Measurements from ENCODE around the gene C2orf92. TPM values are rescaled to one million over a fixed set of nuclear protein-coding genes. Genes with fewer than 3 reads are reported as not detected.

C2orf92 gene
- polyA plus RNA-seq, 1 donor from 2014 or later, result 10.7 TPM

- no peaks in the 10 kb centered on the region for H3K9me3 ChIP-seq (ENCODE audit: low read length)
- no peaks in the 10 kb centered on the region for H3K36me3 ChIP-seq (ENCODE audit: insufficient read depth, low read length)
- no peaks in the 10 kb centered on the region for H3K9me2 ChIP-seq (ENCODE audit: insufficient read depth, low read length)
- H2AFZ ChIP-seq (ENCODE audit: low read depth, low read length), result peak overlapping the region; percentile 22
- H3K27ac ChIP-seq (ENCODE audit: low read length), result no peak overlapping the region
- H3K9ac ChIP-seq (ENCODE audit: low read length), result no peak overlapping the region
- no peak overlapping the region for H3K4me2 ChIP-seq (ENCODE audit: low read length)
- no peak overlapping the region for H3K4me3 ChIP-seq (ENCODE audit: low read length)
- no peaks in the 10 kb centered on the region for H3K79me2 ChIP-seq (replicated peaks; ENCODE audit: insufficient read depth, low read length)
- no peak for TF ChIP-seq TAF1 (IDR thresholded peaks at IDR 0.05; ENCODE audit: low read depth)
- TF ChIP-seq SMC3 (conservative IDR thresholded peaks at IDR 0.05; ENCODE audit: poor library complexity), result peak; percentile 73
- TF ChIP-seq EP300 (conservative IDR thresholded peaks at IDR 0.05; ENCODE audit: poor library complexity, severe bottlenecking), result no peak
- peak; percentile 76 for TF ChIP-seq CTCF (IDR thresholded peaks at IDR 0.05; ENCODE audit: poor library complexity, severe bottlenecking)
- TF ChIP-seq POLR2AphosphoS5 (IDR thresholded peaks at IDR 0.05), result no peak
- no peak for TF ChIP-seq REST (IDR thresholded peaks at IDR 0.05; ENCODE audit: borderline replicate concordance)
- peak; percentile 63 for TF ChIP-seq RAD21 (conservative IDR thresholded peaks at IDR 0.05)
- H3K27me3 ChIP-seq (ENCODE audit: insufficient read depth, low read depth, low read length), result no peaks in the 10 kb centered on the region
- H4K20me1 ChIP-seq (ENCODE audit: insufficient read depth), result no peaks in the 10 kb centered on the region
- H3F3A ChIP-seq (ENCODE audit: insufficient read depth, low read length, poor library complexity, severe bottlenecking), result no peaks in the 10 kb centered on the region
Measured at GRCh38 chr2:97699765-97700444, 30.4 kb downstream of the C2orf92 start.

- H4K20me1 ChIP-seq (ENCODE audit: insufficient read depth), result no peaks in the 10 kb centered on the region
- H3K9me3 ChIP-seq (ENCODE audit: low read length), result no peaks in the 10 kb centered on the region
- H3K27me3 ChIP-seq (ENCODE audit: insufficient read depth, low read depth, low read length), result no peaks in the 10 kb centered on the region
- no peak for TF ChIP-seq CTCF (IDR thresholded peaks at IDR 0.05; ENCODE audit: poor library complexity, severe bottlenecking)
- no peak for TF ChIP-seq MXI1 (conservative IDR thresholded peaks at IDR 0.05; ENCODE audit: poor library complexity, severe bottlenecking)
- TF ChIP-seq POLR2AphosphoS5 (IDR thresholded peaks at IDR 0.05), result no peak
- no peak for TF ChIP-seq SMC3 (conservative IDR thresholded peaks at IDR 0.05; ENCODE audit: poor library complexity)
- TF ChIP-seq EP300 (conservative IDR thresholded peaks at IDR 0.05; ENCODE audit: poor library complexity, severe bottlenecking), result no peak
- no peak for TF ChIP-seq EZH2 (IDR thresholded peaks at IDR 0.05; ENCODE audit: borderline replicate concordance, insufficient read depth, low read length, poor library complexity, severe bottlenecking)
- TF ChIP-seq RAD21 (conservative IDR thresholded peaks at IDR 0.05), result no peak
- no peak for TF ChIP-seq TAF1 (IDR thresholded peaks at IDR 0.05; ENCODE audit: low read depth)
- TF ChIP-seq REST (IDR thresholded peaks at IDR 0.05; ENCODE audit: borderline replicate concordance), result no peak
- no peak overlapping the region for H3K9ac ChIP-seq (ENCODE audit: low read length)
- no peaks in the 10 kb centered on the region for H3K36me3 ChIP-seq (ENCODE audit: insufficient read depth, low read length)
- H3K4me2 ChIP-seq (ENCODE audit: low read length), result no peak overlapping the region
- H3K9me2 ChIP-seq (ENCODE audit: insufficient read depth, low read length), result no peaks in the 10 kb centered on the region
- no peak overlapping the region for H2AFZ ChIP-seq (ENCODE audit: low read depth, low read length)
- no peaks in the 10 kb centered on the region for H3K79me2 ChIP-seq (replicated peaks; ENCODE audit: insufficient read depth, low read length)
- H3K27ac ChIP-seq (ENCODE audit: low read length), result no peak overlapping the region
- no peak overlapping the region for H3K4me3 ChIP-seq (ENCODE audit: low read length)
- no peaks in the 10 kb centered on the region for H3F3A ChIP-seq (ENCODE audit: insufficient read depth, low read length, poor library complexity, severe bottlenecking)
Measured at GRCh38 chr2:97701186-97701585, 31.7 kb downstream of the C2orf92 start.
